ENCODE data around the gene UBXN10.

Gene UBXN10

DNA sequence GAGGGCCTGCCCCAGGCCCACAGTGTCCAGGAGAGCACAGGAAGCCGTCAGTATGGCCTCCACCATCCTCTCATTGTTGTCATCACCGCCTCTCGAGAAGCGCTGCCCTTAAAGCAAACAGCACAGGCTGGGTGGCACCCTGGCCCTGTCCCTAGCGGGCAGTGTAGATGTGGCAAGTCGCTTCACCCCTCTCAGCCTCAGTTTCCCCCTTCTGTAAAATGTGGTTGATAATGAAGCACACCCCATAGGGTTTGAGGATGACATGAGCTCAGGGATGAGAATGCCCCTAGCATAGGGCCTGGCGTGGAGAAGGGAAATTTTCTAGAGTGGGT is 33.3 kb upstream of the UBXN10 start:
- no peaks in the 10 kb centered on the region for H3K36me3 ChIP-seq (ENCODE audit: control insufficient read depth, insufficient read depth, low read length)
- H3K9me3 ChIP-seq (ENCODE audit: control insufficient read depth, low read length): no peaks in the 10 kb centered on the region
- no peak overlapping the region for H3K4me3 ChIP-seq (ENCODE audit: extremely low read depth, insufficient read depth, low read length, poor library complexity, severe bottlenecking)
- H3K4me1 ChIP-seq (ENCODE audit: control insufficient read depth, insufficient read depth, low read length, poor library complexity, severe bottlenecking): peaks cover 6% of the 10 kb centered on the region
- WGBS, 2 experiments (ENCODE audit: insufficient coverage in 2 of 2): 49 to 59% methylated on average over 4 to 5 of the region's 7 CpGs
- no peak overlapping the region for H3K27ac ChIP-seq (ENCODE audit: low read depth, low read length, severe bottlenecking)

DNA sequence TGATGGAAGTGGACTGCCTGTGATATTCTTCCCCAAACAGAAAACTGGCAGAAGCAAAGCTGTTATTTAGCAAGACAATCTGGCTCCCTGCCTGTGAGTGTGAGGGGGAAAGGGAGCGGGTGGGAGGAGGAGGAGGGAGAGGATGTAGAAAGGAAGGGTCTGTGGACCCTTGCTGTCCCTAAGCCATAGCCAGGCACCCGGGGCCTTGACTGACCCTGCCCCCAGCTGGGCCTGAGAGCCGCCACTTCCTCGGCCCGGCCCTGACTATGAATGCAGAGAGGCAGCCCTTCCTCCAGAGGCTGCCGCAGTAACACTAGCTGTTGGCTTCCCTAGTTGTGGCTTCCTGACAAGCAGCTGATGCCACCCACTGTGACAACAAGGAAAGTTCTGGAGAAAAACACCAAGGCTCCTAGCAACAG is 32.9 kb upstream of the UBXN10 start:
- Histone ChIP-seq H3K4me1 (ENCODE audit: control insufficient read depth, insufficient read depth, low read length, poor library complexity, severe bottlenecking) (peaks cover 6% of the 10 kb centered on the region), H3K4me3 (ENCODE audit: extremely low read depth, insufficient read depth, low read length, poor library complexity, severe bottlenecking) (no peak overlapping the region), H3K36me3 (ENCODE audit: control insufficient read depth, insufficient read depth, low read length) (no peaks in the 10 kb centered on the region), H3K9me3 (ENCODE audit: control insufficient read depth, low read length) (no peaks in the 10 kb centered on the region), H3K27ac (ENCODE audit: low read depth, low read length, severe bottlenecking) (peak overlapping the region; percentile 62)
- WGBS, 2 experiments (ENCODE audit: insufficient coverage in 2 of 2): 31 to 46% methylated on average over 4 to 5 of the region's 6 CpGs

DNA sequence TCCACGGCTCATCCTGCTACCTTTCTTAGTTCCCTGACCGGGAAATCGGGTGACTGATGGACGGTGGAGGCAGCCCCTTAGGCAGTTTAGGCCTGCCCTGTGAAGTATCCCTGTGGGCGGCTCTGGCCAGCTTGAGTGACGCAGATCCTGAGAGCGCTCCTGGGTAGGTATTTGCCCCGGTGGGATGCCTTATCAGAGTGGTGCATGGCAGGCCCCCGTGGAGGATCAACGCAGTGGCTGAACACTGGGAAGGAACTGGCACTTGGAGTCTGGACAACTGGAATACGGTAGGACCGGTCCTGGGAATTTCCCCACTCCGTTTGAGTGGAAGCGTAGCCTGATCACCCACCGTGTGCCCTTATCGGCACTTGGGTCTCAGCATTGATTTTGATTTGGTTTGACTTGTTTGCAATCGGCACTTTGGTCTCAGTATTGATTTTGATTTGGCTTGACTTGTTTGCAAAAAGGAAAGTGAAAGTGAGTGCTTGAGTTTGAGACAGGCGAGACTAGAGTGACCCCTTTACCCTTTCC is 31.5 kb upstream of the UBXN10 start:
- 87 to 91% methylated on average over 17 of the region's 18 CpGs for WGBS, 2 experiments (ENCODE audit: insufficient coverage in 2 of 2)

DNA sequence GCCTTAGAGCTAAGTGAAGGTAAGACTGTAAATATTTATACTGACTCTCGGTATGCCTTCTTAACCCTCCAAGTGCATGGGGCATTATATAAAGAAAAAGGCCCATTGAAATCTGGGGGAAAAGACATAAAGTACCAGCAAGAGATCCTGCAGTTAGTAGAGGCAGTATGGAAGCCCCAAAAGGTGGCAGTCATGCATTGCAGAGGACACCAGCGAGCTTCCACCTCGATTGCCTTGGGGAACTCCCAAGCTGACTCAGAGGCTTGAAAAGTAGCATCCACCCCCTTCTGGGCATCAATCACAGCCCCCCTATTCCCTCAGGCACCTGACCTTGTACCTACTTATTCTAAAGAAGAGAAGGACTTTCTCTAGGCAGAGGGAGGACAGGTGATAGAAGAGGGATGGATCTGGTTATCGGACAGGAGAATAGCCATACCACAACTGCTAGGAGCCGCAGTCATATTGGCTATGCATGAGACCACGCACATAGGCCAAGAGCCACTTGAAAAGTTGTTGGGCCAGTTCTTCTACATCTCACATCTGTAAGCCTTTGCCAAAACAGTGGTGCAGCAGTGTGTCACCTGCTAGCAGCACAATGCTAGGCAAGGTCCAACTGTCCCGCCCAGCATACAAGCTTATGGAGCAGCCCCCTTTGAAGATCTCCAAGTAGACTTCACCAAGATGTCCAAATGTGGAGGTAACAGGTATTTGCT is 27.4 kb upstream of the UBXN10 start:
- Histone ChIP-seq H3K9me3 (ENCODE audit: control insufficient read depth, low read length) (peaks cover 23% of the 10 kb centered on the region), H3K4me3 (ENCODE audit: extremely low read depth, insufficient read depth, low read length, poor library complexity, severe bottlenecking) (no peak overlapping the region), H3K4me1 (ENCODE audit: control insufficient read depth, insufficient read depth, low read length, poor library complexity, severe bottlenecking) (no peaks in the 10 kb centered on the region), H3K27ac (ENCODE audit: low read depth, low read length, severe bottlenecking) (no peak overlapping the region), H3K36me3 (ENCODE audit: control insufficient read depth, insufficient read depth, low read length) (no peaks in the 10 kb centered on the region)
- 88 to 93% methylated on average over 4 to 6 of the region's 7 CpGs for WGBS, 2 experiments (ENCODE audit: insufficient coverage in 2 of 2)

More for the DNA sequence above, 31.5 kb upstream of the UBXN10 start:
- peaks cover 6% of the 10 kb centered on the region for H3K4me1 ChIP-seq (ENCODE audit: control insufficient read depth, insufficient read depth, low read length, poor library complexity, severe bottlenecking)
- H3K27ac ChIP-seq (ENCODE audit: low read depth, low read length, severe bottlenecking): no peak overlapping the region
- no peak overlapping the region for H3K4me3 ChIP-seq (ENCODE audit: extremely low read depth, insufficient read depth, low read length, poor library complexity, severe bottlenecking)
- no peaks in the 10 kb centered on the region for H3K36me3 ChIP-seq (ENCODE audit: control insufficient read depth, insufficient read depth, low read length)
- H3K9me3 ChIP-seq (ENCODE audit: control insufficient read depth, low read length): no peaks in the 10 kb centered on the region

DNA sequence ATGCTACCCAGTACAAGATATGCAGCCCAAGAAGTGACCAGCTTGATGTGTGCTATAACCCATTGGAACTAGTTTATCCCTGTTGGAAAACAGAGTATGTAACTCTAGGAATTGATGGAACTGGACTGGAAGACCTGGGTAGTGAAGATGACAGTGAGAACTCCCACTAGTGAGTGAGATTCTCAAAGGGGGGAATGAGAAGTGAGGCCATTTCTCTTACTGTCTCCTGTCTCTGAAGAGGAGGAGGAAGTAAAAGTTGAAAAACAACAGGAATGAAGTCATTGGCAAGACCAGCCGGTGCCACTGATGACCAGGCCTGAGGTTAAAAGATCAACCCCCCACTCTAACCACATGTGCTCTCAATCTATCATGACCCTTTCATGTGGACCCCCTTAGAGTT is 25.9 kb upstream of the UBXN10 start:
- Histone ChIP-seq H3K36me3 (ENCODE audit: control insufficient read depth, insufficient read depth, low read length) (no peaks in the 10 kb centered on the region), H3K9me3 (ENCODE audit: control insufficient read depth, low read length) (peaks cover 23% of the 10 kb centered on the region), H3K4me1 (ENCODE audit: control insufficient read depth, insufficient read depth, low read length, poor library complexity, severe bottlenecking) (no peaks in the 10 kb centered on the region), H3K4me3 (ENCODE audit: extremely low read depth, insufficient read depth, low read length, poor library complexity, severe bottlenecking) (no peak overlapping the region), H3K27ac (ENCODE audit: low read depth, low read length, severe bottlenecking) (no peak overlapping the region)
- WGBS, 2 experiments (ENCODE audit: insufficient coverage in 2 of 2): 57% methylated on average over 1 of the region's 1 CpG; no CpG with 5 or more reads in 1 of the 2 experiments

DNA sequence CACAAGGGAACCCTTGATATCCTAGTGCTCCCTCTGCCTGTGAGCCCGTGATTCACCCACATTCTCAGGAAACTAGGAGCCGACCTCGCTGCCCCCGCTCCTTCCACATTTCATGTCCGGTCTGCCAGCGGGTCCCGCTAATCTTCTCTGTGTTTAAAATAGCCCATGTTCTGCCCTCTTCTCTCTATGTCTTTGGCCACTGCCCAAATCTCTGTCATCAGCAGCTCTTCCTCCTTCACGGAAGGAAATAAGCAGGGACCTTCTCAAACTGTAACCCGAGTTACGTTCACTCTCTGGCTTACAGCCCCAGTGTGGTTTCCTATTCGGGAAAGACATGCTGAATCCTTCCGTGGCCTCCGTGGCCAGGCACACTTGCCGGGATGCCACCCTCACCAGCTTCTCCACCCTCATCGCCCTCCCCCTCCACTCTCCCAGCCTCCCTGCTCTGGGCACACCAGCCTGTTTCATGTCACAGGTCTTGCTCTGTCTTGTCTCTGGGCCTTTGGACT is 21.1 kb upstream of the UBXN10 start:
- Histone ChIP-seq H3K36me3 (ENCODE audit: control insufficient read depth, insufficient read depth, low read length) (no peaks in the 10 kb centered on the region), H3K4me1 (ENCODE audit: control insufficient read depth, insufficient read depth, low read length, poor library complexity, severe bottlenecking) (no peaks in the 10 kb centered on the region), H3K9me3 (ENCODE audit: control insufficient read depth, low read length) (peaks cover 20% of the 10 kb centered on the region), H3K27ac (ENCODE audit: low read depth, low read length, severe bottlenecking) (no peak overlapping the region), H3K4me3 (ENCODE audit: extremely low read depth, insufficient read depth, low read length, poor library complexity, severe bottlenecking) (no peak overlapping the region)
- WGBS, 2 experiments (ENCODE audit: insufficient coverage in 2 of 2): 93% methylated on average over 15 of the region's 15 CpGs

DNA sequence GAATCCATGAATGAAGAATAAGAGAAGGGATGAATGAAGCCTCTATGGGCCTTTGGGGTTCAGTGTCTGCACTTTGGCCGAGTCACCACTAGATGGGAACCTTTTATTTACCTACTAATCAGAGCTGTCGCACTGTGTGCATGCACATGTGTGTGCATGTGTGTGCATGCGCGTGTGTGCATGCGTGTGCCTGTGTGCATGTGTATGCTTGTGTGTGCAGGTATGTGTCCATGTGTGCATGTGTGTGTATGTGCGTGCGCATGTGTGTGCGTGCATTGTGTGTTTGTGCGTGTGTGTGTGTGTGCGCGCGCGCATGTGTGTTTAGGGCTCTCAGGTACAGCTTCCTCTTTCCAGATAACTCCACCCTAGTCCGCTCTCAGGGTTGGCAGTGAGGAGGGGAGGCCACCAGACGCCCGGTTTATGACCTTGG is 20.4 kb upstream of the UBXN10 start:
- no peaks in the 10 kb centered on the region for H3K36me3 ChIP-seq (ENCODE audit: control insufficient read depth, insufficient read depth, low read length)
- no peak overlapping the region for H3K4me3 ChIP-seq (ENCODE audit: extremely low read depth, insufficient read depth, low read length, poor library complexity, severe bottlenecking)
- peaks cover 12% of the 10 kb centered on the region for H3K9me3 ChIP-seq (ENCODE audit: control insufficient read depth, low read length)
- H3K4me1 ChIP-seq (ENCODE audit: control insufficient read depth, insufficient read depth, low read length, poor library complexity, severe bottlenecking): no peaks in the 10 kb centered on the region
- no peak overlapping the region for H3K27ac ChIP-seq (ENCODE audit: low read depth, low read length, severe bottlenecking)
- WGBS, 2 experiments (ENCODE audit: insufficient coverage in 2 of 2): 80 to 85% methylated on average over 1 to 2 of the region's 16 CpGs

DNA sequence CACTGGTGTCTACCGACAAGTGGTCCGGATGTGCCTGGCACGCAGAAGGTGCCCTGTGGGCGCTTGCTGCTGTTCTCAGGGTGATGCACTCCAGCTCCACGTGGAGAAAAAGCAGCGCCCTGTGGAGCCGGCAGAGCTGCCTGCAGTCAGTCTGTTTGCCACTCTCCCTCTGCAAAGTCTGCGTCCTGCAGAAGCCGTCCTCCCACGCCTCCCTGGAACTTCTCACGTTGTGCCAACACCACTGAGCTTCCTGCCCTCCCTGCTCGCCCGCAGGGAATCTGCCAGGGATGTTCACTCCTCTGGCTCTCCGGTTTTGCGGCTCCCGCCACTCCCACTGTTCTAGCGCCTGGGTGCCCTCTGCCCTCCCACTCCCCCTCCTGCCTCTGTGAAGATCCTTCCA is 19.8 kb upstream of the UBXN10 start:
- H3K4me3 ChIP-seq (ENCODE audit: extremely low read depth, insufficient read depth, low read length, poor library complexity, severe bottlenecking): no peak overlapping the region
- peaks cover 7% of the 10 kb centered on the region for H3K9me3 ChIP-seq (ENCODE audit: control insufficient read depth, low read length)
- no peaks in the 10 kb centered on the region for H3K36me3 ChIP-seq (ENCODE audit: control insufficient read depth, insufficient read depth, low read length)
- no peak overlapping the region for H3K27ac ChIP-seq (ENCODE audit: low read depth, low read length, severe bottlenecking)
- H3K4me1 ChIP-seq (ENCODE audit: control insufficient read depth, insufficient read depth, low read length, poor library complexity, severe bottlenecking): no peaks in the 10 kb centered on the region
- 81 to 84% methylated on average over 14 to 17 of the region's 17 CpGs for WGBS, 2 experiments (ENCODE audit: insufficient coverage in 2 of 2)

DNA sequence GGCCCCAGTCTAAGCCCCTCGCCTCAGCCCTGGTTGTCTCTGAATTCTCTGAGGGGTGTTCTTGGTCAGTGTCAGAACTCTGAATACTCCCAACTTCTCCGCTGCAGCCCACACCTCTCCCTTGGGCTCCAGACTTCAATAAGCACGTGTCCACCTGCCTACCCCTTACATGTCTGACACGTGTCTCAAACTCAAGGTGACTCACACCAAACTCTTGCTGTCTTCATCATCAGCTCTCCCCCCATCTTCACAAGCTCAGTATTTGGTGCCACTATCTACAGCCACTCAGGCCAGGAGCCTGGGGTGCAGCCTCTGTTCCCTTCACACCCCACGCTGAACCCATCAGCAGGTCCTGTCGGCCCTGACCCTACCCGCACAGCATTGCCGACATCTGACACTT is 18.8 kb upstream of the UBXN10 start:
- Histone ChIP-seq H3K27ac (ENCODE audit: low read depth, low read length, severe bottlenecking) (no peak overlapping the region), H3K4me1 (ENCODE audit: control insufficient read depth, insufficient read depth, low read length, poor library complexity, severe bottlenecking) (no peaks in the 10 kb centered on the region), H3K9me3 (ENCODE audit: control insufficient read depth, low read length) (no peaks in the 10 kb centered on the region), H3K4me3 (ENCODE audit: extremely low read depth, insufficient read depth, low read length, poor library complexity, severe bottlenecking) (no peak overlapping the region), H3K36me3 (ENCODE audit: control insufficient read depth, insufficient read depth, low read length) (no peaks in the 10 kb centered on the region)
- 90% methylated on average over 8 of the region's 8 CpGs for WGBS, 2 experiments (ENCODE audit: insufficient coverage in 2 of 2)

DNA sequence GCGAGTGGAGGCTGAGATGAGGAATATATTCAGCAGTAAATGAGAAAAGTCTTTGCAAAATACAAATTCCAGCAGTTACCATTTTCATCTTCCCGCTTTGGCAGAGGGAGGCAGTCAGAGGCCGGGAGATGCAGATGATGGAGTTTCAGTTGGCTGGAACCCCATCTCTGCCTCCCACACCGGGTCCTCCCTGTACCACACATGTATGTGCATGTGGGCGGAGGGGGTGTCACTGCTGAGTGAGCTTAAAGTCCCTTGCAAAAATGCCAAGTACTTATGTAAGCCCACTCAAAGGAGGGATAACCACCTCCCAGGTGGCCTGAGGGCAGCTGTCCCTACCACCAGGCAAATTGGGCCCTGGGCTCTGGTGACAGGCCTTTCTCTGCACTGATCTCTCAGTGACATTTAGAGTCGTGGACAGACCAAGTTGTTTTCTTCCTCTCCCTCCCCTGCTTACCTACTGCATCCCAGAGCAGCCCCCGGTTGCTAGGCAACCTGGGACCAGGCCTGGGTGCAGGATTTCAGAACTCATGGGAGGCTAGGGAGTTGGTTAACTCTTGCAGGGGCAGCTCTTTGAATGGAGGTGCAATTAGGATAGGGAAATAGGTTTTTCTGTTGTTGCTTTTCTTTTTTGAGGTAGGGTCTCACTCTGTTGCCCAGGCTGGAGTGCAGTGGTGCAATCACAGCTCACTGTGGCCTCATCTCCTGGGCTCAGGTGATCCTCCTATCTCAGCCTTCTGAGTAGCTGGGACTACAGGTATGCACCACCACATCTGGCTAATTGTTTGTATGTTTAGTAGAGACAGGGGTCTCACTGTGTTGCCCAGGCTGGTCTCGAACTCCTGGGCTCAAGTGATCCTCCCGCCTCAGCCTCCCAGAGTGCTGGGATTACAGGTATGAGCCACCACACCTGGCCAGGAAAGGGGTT is 17.1 kb upstream of the UBXN10 start:
- no peaks in the 10 kb centered on the region for H3K36me3 ChIP-seq (ENCODE audit: control insufficient read depth, insufficient read depth, low read length)
- no peak overlapping the region for H3K4me3 ChIP-seq (ENCODE audit: extremely low read depth, insufficient read depth, low read length, poor library complexity, severe bottlenecking)
- H3K27ac ChIP-seq (ENCODE audit: low read depth, low read length, severe bottlenecking): no peak overlapping the region
- 89 to 96% methylated on average over 3 to 4 of the region's 9 CpGs for WGBS, 2 experiments (ENCODE audit: insufficient coverage in 2 of 2)
- H3K4me1 ChIP-seq (ENCODE audit: control insufficient read depth, insufficient read depth, low read length, poor library complexity, severe bottlenecking): no peaks in the 10 kb centered on the region
- no peaks in the 10 kb centered on the region for H3K9me3 ChIP-seq (ENCODE audit: control insufficient read depth, low read length)

All from mesodermal cell (in vitro differentiated cells).